ENCODE measurements around the gene GALNS.

Gene GALNS

DNA sequence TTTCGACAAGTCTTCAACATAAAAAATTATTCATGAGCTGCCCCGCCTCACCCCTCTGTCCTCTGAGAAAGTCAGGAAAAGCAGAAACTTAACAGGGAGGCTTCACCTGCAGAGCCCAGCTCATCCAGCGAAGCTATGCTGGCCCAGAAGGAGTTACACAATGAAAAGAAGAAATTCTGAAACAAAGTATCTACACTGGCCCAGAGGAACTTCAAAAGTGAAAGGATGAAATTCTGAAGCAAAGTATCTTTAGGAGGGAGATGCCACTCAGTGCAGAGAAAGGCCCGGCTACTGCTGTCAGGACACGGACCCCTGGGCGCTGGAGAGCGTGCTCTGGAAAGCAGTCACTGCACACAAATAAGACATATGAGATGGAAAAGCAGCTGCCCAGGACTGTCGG is 1.6 kb downstream of the GALNS start:
- DNase-seq = no peak

DNA sequence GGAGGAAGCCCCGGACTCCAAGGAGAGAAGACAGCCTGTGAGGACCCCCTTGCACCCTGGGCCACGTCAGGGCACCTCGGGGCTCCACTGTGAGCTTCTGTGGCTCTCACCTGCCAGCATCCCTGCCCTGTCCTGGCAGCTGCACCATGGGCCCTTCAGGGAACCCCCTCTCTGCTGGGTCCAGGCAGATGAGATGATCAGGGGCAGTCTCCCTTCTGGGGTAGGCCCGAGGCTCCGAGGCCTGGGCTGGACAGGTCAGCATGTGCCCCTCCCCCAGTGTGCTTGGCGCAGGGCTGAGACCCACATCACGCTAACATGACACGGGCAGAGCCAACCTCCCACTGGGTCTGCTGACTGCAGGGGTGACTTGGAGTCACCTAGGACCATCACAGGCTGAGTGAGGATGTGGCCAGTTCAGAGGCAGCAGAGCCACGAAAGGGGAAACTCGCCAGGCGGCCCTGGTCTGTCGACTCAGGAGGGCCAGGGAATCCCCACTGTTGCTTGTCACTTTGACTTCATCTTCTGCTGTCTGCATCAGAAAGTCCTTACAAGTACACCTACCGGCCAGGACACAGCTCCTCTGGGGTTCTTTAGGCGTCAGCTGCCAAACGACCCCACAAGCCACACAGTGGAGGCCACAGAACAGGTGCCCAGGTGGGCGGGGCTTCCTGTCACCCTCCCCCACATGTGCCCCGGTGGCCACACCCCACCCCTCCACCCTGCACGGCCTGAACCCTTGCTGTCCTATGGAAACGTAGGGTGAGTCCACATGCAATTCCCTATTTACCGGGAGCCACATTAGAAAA is 2.2 kb downstream of the GALNS start:
- no peak for DNase-seq

DNA sequence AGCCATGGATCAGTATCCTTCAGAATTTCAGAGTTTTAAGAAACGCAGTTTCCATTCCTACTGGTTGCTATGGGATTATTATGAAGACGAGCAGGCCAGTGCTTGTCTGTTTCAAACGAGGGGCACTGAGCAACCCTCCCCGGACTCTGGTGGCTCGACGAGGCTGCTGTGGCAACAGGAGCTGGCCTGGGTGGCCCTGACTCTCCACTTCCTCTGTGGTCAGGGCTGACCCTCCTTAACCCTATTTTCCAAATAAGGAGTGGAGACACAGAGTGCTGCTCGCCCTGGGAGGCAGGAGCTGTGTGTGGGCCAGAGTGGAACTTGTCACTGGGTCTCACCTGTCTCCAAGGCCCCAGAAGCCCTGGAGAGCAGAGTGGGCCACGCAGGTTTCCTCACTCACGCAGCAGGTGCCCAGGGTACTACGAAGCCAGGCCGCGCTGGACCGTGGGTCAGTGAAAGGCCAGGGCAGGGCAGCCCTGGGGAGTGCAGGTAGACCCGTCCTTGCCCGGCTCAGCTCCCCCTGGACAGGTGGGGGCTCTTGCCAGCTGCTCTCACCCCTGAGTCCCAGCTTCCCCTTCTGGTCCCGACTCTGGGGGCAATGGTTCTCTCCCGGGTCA is 3.3 kb downstream of the GALNS start:
- no peak for DNase-seq

DNA sequence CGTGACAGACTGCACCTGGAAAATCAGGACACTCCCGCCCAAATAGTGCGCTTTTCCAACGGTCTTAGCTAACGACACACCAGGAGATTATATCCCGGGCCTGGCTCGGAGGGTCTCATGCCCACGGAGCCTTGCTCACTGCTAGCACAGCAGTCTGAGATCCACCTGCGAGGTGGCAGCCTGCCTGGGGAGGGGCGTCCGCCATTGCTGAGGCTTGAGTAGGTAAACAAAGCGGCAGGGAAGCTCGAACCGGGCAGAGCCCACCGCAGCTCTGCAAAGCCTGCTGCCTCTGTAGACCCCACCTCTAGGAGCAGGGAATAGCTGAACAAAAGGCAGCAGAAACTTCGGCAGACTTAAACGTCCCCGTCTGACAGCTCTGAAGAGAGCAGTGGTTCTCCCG is 5.1 kb downstream of the GALNS start:
- no peak for DNase-seq

DNA sequence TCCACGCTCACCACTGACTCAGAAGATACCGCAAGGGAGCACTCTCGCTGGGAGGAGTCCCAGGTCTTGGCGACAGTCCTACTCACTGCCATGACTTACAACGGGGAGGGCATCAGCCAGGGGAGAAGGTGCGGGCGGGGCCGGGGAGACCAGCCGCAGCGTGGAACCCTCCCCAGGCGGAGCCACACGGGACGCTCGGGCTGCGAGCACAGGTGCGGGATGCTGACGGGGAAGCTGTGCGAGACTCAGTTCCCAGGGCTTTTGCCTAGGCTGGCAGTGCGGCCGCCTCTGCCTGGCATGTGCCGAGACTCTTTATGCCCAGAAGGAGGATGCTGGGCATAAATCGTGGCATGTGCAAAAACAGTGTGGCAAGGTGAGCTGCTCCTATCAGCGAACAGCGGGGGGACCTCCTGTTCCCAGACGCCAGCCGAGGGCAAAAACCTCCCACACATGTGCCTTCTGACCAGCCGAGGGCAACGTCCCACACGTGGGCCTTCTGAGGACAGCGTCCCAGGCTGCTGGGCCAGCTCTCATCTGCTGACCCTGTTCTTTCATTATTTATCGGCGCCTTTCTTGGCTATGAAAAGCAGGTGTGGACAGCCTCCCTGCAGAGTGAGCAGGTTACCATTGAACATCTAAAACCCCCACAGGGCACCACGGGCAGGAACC is 6.1 kb downstream of the GALNS start:
- DNase-seq = no peak

DNA sequence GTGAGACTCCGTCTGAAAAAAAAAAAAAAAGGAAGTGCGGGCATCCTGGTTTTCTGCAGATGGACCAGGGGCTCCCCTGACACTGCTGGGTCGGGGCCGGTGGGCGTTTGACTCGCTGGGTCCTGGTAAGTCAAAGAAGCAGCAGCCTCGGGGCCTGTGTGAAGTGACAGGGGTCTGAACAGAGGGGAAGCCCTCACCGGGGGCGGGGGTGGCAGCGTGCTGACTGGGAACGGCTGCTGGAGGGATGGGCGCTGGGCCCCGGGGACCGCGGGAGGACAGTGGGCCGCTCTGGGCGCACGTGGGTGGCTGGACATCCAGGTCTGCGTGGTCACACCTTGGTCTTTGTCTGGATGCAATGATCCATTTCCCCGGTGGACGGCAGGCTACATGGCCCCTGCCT is 8.2 kb downstream of the GALNS start:
- DNase-seq = no peak

DNA sequence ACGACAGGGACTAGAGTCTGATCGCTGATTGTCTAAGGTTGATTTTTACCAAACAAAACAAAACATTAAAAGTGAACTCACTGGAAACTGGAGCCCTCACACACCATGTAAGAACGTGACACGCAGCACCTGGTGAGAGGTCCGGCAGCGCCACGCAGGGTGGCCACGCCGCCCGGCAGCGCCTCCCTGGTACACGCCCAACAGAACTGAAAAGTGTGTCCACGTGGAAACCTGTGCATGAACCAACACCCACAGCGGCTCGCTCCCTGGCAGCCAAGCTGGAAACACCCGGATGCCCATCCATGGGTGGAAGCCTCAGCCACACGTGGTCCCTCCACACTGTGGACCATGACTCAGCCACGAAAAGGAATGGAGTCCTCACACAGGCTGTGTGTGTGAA is 9.1 kb downstream of the GALNS start:
- no peak for DNase-seq

DNA sequence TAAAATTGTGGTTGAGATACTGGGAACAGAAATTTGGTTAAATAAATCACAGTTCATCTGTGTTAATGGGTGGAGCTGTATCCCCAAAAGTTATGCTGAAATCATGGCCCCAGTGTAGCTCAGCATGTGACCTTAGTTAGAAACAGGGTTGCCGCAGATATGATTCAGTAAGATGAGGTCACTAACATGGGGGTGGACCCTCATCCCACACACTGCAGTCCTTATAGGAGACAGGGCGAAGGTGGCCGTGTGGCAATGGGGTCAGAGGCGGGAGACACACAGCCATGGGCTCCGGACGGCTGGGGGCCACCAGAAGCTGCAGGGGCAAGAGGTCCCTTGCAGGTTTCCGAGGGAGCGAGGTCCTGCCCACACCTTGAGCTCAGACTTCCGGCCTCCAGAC is 10.7 kb downstream of the GALNS start:
- no peak for DNase-seq

DNA sequence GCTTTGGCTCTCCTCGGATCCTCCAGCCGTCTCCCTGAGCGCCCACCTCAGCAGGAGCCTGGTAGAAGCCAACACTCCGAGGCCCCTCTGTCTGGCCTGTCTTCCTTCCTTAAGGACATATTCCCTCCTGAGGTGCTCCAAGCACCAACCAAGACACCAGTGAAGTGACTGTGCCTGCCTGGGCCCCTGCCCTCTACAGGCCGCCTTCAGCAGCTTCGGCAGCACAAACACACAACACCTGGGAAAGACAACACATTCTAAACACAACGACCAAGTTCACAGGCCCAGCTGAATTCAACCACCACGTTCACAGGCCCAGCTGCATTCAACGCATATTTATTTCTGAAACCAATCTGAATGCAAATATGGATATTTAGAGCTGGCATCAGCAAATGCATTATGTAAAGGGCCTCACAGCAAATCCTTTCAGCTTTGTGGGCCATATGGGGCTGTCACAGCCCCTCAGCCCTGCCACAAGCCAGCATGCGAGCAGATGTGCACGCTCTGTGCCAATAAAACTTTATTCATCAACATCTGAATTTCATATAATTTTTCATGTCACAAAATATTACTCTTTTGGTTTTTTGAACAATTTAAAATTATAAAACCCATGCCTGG is 12.2 kb downstream of the GALNS start:
- no peak for DNase-seq

DNA sequence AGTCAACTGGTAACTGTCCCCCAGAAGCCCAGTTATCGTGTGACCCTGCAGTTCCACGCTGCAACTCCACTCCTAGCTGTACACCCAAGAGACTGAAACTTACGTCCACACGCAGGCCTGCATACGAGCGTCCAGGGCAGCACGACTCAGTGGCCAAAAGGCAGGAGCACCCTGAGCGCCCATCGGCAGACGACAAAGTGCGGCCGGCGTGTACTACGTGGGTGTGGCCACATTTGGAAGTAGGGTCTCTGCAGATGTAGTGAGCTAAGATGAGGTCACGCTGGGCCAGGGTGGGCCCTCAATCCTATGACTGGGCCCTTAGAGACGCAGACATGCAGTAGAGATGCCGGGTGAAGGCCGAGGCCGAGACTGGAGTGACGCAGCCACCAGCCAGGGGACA is 13.5 kb downstream of the GALNS start:
- no peak for DNase-seq

DNA sequence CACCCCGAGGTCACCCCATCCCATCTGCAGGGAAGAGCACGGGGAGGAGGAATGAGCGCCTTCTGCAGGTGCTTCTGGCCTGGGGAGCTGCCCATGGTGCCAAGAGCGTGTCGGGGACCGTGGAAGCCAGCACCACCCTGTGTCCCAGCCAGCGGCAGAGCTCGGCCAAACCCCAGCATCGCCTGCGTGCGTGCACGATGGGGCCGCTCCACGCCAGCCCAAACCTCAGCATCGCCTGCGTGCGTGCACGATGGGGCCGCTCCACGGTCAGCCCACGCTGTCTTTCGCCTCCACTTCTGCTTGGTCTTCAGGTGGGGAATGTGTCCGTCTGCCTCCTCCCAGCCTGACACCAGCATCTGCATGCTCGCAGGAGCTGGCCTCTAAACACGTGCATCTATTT is 13.9 kb downstream of the GALNS start:
- no peak for DNase-seq

DNA sequence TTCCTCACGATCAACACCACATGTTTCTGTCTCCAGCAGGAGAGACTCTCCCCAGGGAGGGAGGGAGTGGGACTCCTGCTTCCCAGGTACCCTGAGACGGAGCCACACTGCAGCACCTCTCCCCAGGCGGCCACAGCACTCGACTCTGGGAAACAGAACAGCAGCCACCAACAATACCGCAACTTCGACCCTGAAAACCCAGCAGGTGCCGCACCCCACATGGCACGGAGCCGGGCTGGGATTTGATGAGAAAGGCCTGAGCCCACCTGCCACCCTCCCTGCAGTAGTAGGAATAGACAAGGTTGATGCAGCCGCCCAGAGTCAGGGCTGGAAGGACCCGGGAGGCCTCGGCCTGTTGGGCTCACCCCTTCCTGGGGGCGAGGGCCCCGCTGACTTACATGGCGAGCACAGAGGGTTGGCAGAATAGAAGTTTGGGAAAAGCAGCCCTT is 14.4 kb downstream of the GALNS start:
- DNase-seq = no peak

DNA sequence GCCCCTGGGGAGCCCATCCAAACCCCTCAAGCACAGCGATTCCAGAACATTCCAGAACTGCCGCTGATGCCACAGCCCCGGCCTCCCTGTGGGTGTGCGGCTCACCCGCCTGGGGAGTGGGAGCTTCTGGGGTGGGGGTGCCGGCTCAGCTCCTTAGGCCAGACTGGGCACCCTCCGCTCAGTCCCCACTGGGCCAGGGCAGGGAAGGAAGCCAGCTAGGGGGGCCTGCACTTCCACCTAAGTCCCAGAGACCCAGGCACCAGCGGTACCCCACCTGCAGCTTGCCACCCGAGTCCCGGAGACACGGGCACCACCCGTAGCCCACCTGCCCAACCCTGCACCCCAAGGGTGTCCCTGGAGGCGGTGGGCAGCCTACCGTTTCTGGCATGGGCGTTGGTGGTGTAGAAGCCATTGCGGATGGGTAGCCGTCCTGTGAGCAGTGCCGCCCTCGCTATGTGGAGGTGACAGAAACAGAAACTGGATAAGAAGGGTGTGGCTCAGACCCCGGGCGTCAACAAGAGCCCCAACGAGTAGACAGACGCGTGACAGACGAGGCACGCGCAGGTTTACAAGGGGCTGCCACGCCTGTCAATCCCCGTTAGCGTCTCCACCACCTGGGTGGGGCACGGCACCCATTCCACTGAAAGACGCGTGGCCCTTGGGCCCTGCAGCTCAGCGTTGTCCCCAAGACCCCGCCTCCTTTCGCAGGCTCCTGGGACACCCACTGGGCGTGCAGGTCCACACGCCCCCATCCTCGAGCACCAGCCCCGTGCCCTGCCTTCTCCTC is 15.0 kb downstream of the GALNS start:
- DNase-seq = no peak

DNA sequence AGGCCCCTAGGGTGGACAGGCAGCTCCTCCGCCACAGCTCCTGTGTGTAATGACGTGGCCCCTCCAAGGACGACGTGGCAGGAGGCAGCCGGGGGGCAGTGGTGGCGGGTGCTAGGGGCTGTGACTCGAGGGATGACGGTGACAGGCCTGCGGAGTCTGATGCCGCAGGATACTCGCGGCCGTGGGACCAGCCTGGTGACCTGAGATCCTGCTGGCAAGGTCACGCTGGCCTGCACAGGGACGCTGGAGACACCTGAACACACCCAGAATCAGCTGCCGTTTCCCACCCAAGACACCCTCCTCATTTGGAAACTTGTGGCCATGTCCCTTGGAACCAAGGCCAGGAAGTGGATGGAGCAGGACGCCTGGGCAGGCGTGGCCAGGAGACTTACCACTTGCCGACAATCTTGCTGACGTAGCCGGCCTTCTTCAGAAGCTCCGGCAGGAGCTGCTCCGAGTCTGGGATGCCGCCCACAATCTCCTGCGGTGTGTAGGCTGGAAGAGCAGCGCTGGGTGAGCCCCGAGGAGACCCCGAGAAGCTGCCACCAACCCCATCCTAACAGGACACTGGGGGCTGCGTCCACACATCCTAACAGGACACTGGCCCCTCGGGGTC is 16.0 kb downstream of the GALNS start:
- DNase-seq = no peak

DNA sequence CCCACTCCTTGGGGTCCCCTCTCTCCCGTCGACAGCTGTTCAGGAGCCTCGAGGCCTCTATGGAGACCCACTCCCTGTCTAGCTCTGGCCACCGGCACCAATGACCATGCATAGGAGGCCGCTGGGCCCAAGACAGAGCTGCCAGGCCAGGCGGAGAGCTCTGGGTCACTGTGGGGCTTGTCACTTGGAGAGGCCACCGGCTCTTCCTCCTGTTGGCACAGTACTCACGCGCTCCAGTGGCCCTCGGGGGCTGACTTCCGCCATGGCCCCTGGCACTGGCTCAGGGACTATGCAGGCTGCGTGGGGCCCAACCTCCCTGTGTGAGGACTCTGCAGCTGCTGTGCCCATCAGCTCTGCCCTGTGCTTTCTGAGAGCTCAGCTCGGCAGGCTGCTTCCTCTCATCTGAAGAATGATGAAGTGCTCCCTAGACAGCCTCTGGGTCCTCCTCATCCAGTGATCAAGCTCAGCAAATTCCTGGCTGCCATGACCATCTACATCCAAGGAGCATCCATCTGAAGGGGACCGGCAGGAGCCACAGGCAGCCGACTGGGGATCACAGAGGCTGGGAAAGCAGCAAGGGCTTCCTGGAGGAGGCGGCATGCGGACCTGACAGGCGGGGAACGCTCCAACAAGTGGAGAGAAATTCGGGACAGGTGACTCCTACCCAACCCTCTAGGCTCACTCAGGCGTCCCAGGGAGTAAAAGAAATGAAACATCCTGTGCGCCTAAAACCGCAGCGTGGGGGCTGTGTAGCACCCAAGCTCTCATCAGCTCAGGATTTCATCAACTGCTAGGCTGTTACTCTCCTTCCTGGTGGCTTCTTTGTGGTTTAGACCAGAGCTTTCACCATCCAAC is 16.8 kb downstream of the GALNS start:
- no peak for DNase-seq

DNA sequence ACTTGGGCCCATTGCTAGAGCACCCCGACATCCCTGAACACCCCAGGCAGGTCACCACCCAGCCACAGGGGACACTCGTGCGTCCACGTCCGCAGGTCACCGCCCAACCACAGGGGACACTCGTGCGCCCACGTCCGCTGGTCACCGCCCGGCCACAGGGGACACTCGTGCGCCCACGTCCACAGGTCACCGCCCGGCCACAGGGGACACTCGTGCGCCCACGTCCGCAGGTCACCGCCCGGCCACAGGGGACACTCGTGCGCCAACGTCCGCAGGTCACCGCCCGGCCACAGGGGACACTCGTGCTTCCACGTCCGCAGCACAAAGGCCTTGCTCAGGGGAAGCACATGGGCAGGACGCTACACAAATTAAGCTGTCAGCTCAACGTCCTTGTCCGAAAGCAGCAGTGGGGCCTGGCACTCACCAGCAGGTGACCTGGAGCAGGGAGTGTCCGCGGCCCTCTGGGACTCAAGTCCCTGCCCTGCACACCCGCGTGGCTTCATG is 17.7 kb downstream of the GALNS start:
- DNase-seq = no peak

DNA sequence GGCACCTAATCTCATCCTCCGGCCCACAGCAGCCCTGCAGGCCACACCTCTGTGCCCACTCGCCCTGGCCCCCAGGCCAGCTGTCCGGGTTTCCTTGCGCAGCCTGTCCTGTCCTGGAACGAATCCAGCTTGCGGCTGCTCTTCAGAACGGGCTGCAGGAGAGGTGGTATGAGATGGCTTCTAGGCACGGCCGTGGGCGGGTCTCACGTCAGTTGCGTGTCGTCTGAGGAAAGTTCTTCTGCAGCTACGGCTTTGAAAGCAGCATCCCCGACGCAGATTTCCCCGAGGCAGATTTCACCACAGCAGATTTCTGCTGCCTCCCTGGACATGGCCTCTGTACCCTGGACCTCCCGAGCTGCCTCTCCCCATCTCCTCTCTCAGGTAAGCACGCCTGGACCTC is 18.2 kb downstream of the GALNS start:
- no peak for DNase-seq

DNA sequence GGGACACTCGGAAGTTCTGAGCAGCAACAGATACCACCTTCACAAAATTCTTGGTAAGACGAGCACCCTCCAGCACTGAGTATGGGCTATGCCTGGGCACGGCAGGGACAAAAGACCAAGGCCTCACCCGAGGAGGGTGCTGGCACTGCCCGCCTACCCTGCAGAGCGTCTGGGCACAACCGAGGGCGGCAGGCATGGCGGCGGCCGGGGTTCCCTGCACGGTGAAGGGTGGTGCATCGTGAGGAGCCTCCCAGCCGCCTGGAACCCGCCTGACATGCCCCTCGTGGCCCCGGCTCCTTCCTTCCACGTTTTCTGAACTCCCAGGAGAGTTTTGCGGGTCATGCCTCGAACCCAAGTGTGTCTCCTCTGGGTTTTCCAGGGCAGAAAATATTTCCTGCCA is 18.9 kb downstream of the GALNS start:
- DNase-seq = no peak

DNA sequence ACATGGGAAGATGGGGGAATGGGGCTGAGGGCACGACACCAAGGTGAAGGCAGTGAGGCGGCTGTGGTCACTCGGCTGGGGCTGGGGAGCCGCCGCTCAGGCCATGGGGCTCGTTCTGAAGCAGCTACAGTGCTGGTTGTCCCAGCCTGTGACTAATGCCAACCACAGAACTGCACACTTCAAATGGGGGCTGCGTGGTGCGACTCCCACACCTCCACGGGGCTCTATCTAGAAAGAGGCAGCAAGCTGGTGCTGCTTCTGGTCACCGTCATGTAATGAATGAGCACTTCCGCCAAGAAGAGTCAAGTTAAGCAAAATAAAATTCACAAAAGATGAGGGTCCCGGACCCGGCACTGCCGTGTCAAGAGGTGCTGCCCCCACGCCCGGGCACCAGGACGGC is 20.0 kb downstream of the GALNS start:
- DNase-seq = no peak

DNA sequence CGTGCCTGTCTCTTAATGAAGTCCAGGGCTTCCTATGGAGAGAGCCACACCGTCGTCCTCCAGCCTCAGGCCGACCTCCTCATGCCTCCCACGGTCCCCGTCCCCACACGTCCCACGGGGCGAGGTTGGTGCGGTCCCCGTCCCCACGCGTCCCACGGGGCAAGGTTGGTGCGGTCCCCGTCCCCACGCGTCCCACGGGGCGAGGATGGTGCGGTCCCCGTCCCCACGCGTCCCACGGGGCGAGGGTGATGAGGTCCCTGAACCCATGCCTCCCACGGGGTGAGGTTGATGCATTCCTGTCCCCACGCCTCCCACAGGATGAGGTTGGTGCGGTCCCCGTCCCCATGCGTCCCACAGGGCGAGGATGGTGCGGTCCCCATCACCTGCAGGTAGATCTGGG is 20.9 kb downstream of the GALNS start:
- DNase-seq = no peak

DNA sequence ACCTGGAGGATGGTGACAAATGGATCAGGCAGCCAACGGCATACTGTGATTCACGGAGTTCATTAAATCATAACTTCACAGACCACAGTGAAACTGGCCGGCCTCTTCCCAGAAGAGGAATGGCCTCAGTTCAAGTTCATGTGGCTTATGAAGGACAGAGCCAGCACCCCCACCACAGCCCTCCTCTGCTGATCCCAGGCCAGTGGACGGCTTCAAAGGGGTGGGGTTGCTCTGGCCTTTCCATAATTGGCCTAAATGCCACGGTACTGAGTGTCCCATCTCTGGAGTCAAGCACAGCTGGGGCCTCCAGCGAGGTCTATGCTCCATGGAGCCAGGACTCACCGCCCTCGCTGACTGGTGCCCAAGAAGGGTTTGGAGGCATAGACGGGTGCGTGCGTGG is 21.4 kb downstream of the GALNS start:
- no peak for DNase-seq
